Skeletal muscle tissue (tissue), 4 donors: ENCODE data around the gene SNRNP48. TPM values are rescaled to one million over a fixed set of nuclear protein-coding genes. Genes with fewer than 3 reads are reported as not detected.

ENCODE experiments used
- H3K27ac ChIP-seq: one replicate; pipeline ENCODE4 v1.7.0; 2013; ENCODE audit warnings: mild to moderate bottlenecking, low read depth, low read length, inconsistent platforms
- H3K27me3 ChIP-seq, 3 donors: one replicate each; pipeline ENCODE4 v1.7.0; 2013; ENCODE audit warnings: low read length in 3 of 3; ENCODE audit not compliant: control insufficient read depth in 3 of 3, insufficient read depth in 3 of 3
- H3K36me3 ChIP-seq, 3 donors: one replicate each; pipeline ENCODE4 v1.7.0; 2013; ENCODE audit warnings: low read length in 3 of 3; ENCODE audit not compliant: control insufficient read depth in 3 of 3, insufficient read depth in 3 of 3
- H3K4me1 ChIP-seq, 3 donors: one replicate each; pipeline ENCODE4 v1.7.0; 2013; ENCODE audit warnings: low read length in 3 of 3, mild to moderate bottlenecking in 3 of 3; ENCODE audit not compliant: control insufficient read depth in 3 of 3, insufficient read depth in 3 of 3
- H3K4me3 ChIP-seq, 3 donors: one replicate each; pipeline ENCODE4 v1.7.0; 2013; ENCODE audit warnings: low read length in 3 of 3
- H3K9ac ChIP-seq, 3 donors: one replicate each; pipeline ENCODE4 v1.7.0; 2013; ENCODE audit warnings: low read length in 3 of 3, mild to moderate bottlenecking in 3 of 3, moderate library complexity in 2 of 3, low read depth in 1 of 3
- H3K9me3 ChIP-seq, 3 donors: one replicate each; pipeline ENCODE4 v1.7.0; 2013; ENCODE audit warnings: low read length in 3 of 3; ENCODE audit not compliant: control insufficient read depth in 3 of 3
- total RNA-seq: library from RNA; depleted of rRNA; stranded (reverse); fragments of >200 nt; gene quantifications from one replicate; pipeline ENCODE4 v1.2.3, GENCODE V29; 2014
- donor health status: Osteomylitis.

Gene SNRNP48
- total RNA-seq, 1 donor from 2014 or later: 7.3 TPM

DNA sequence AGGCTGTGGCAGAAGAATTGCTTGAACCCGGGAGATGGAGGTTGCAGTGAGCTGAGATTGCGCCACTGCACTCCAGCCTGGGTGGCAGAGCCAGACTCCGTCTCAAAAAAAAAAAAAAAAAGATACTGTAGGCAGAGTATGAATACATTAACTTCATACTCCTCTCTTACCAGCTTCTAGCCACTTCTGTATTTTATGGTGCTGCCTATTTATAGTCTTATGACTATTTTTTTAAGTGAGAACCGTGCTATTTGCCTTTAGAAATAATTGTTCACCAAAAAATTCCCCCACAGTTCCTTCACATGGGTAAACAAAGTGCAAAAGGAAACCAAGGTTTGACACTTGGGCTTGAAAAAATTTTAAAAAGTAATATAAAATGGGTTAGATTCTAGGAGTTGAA, 1.5 kb upstream of the SNRNP48 start:
- Histone ChIP-seq H3K36me3 (peaks cover 0 to 4% (median 3%) of the 10 kb centered on the region in 3 donors), H3K9ac (no peak overlapping the region), H3K4me3 (no peak overlapping the region), H3K27me3 (no peaks in the 10 kb centered on the region), H3K4me1 (peaks cover 4 to 23% (median 8%) of the 10 kb centered on the region in 3 donors), H3K27ac (no peak overlapping the region), H3K9me3 (no peaks in the 10 kb centered on the region)

DNA sequence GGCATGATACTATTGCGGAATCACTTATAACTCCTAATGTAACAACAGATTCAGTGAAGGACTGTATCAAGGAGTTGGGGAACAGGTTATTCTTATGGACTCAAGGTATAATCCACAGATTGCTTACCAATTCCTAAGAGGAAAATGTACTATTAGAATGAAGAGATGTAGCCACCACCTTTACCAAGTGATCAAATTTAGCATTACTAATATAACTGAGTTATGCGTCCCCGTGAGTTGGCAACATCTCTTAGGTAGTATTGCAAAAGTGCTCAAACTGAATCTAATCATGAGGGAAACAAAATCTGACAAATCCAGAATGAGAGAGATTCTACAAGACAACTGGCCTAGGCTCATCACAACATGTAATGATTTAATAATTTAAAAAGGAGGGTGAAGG, 777 bp upstream of the SNRNP48 start:
- H3K27me3 ChIP-seq: no peaks in the 10 kb centered on the region
- no peak overlapping the region for H3K27ac ChIP-seq
- H3K4me3 ChIP-seq: peak overlapping the region in 1 of 3 donors; percentile 86
- H3K4me1 ChIP-seq: peaks cover 4 to 23% (median 8%) of the 10 kb centered on the region in 3 donors
- peak overlapping the region in 1 of 3 donors; percentile 79 for H3K9ac ChIP-seq
- peaks cover 0 to 6% (median 4%) of the 10 kb centered on the region in 3 donors for H3K36me3 ChIP-seq
- H3K9me3 ChIP-seq: no peaks in the 10 kb centered on the region

DNA sequence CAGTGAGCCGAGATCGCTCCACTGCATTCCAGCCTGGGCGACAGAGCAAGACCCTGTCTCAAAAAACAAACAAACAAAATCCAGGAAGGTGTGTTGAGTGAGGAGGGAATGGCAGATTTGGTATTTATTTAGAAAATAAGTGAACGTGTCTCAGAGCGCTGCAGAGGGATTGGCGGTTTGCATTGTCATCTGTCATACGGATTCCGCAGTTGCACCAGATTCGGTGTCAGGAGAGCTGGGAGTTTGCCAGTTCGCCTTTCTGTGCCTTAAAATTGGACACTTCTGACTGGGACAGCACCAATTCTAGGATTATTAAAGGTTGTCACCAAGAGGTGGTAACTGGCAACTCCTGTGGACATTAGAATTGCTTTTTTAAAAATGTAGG, 912 bp downstream of the SNRNP48 start:
- Histone ChIP-seq H3K36me3 (peaks cover 4 to 20% (median 17%) of the 10 kb centered on the region in 3 donors), H3K4me1 (peaks cover 4 to 23% (median 8%) of the 10 kb centered on the region in 3 donors), H3K9ac (peak overlapping the region; percentile 71 to 85 (median 79)), H3K27me3 (no peaks in the 10 kb centered on the region), H3K27ac (no peak overlapping the region), H3K4me3 (peak overlapping the region; percentile 81 to 88 (median 86)), H3K9me3 (no peaks in the 10 kb centered on the region)

DNA sequence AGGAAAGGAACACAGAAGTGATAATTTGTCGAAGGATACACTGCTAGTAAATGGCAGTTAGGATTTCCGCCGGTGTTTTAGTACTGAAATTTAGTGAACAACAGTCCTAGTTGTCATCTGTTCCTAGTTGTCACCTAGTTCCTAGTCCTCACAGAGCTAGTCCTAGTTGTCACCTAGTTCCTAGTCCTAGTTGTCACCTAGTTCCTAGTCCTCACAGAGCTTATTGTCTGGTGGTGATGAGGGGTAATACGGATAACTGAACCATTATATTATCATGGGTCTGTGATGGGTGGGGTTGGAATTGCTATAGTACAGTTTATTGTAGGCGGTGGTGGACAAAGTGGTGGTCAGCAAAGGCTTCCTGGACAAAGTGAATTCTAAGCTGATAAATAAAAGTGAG, 1.8 kb downstream of the SNRNP48 start:
- H3K36me3 ChIP-seq: peaks cover 4 to 24% (median 17%) of the 10 kb centered on the region in 3 donors
- peaks cover 4 to 23% (median 8%) of the 10 kb centered on the region in 3 donors for H3K4me1 ChIP-seq
- no peak overlapping the region for H3K27ac ChIP-seq
- H3K9ac ChIP-seq: no peak overlapping the region
- no peak overlapping the region for H3K4me3 ChIP-seq
- H3K9me3 ChIP-seq: no peaks in the 10 kb centered on the region
- H3K27me3 ChIP-seq: no peaks in the 10 kb centered on the region

DNA sequence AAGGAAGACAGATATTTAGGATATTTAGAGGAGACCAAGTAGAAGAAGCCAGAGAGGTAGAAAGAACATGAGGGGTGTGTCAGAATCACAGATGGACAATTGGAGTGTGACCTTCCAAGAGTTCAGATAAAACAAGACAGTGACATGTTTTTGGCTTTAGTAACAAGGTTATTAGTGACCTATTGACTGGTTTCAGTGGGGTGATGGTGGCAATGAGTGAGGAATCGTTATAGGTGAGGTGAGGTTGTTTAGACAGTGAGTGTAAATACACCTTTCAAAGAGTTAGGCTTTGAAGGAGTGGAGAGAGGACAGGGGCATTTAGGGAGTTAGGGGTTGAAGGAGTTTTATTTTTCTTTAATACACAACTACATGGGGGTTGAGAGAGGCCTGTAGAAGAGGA, 3.2 kb downstream of the SNRNP48 start:
- peaks cover 4 to 23% (median 8%) of the 10 kb centered on the region in 3 donors for H3K4me1 ChIP-seq
- H3K36me3 ChIP-seq: peaks cover 4 to 24% (median 17%) of the 10 kb centered on the region in 3 donors
- no peak overlapping the region for H3K27ac ChIP-seq

DNA sequence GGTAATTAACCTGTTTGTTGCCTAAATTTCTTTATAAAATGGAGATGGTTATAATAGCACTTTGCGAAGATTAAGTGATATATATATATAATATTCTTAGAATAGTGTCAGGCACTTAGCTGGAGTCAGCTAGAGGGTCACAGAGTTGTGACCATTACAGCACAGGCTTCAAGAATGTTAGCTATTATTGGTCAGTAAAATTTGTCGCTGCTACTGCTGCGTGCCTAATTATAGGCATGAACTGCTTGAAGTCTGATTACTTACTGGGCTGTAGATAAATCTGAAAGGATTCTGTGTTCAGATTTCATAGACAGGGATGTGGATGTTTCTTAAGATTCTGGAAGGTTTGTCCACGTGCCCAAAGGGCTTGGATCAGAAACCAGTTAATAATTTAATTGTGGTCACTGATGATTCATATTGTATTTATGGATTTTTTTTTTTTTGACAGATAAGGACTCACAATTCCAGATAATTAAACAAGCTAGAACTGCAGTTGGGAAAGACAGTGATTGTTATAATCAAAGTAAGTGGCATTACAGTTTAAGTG, 4.7 kb downstream of the SNRNP48 start:
- Histone ChIP-seq H3K9ac (no peak overlapping the region), H3K9me3 (no peaks in the 10 kb centered on the region), H3K27ac (no peak overlapping the region), H3K4me1 (peaks cover 4 to 16% (median 8%) of the 10 kb centered on the region in 3 donors), H3K27me3 (no peaks in the 10 kb centered on the region), H3K4me3 (no peak overlapping the region), H3K36me3 (peaks cover 4 to 24% (median 17%) of the 10 kb centered on the region in 3 donors)

More for the DNA sequence above, 3.2 kb downstream of the SNRNP48 start:
- Histone ChIP-seq H3K4me3 (no peak overlapping the region), H3K27me3 (no peaks in the 10 kb centered on the region), H3K9ac (no peak overlapping the region), H3K9me3 (no peaks in the 10 kb centered on the region)

DNA sequence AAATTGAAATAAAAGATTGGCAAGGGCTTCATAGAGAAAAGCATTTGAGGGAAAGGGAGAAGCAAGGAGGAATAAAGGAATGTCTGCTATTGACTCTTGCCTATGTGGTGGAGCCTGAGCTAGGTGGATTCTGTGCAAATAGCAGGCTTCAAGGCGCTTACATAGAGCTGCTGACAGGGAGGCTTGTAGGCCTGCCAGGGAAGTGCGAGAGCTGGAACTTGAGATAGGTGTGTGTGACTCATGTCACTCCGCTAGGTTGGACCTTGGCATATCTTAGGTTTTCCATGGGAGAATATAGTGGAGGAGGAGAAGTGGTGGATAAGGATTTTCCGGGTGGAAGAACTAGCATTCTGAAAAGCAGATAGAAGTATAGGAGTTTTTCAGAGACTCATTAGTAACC, 14.0 kb downstream of the SNRNP48 start:
- H3K9ac ChIP-seq: no peak overlapping the region
- H3K27ac ChIP-seq: no peak overlapping the region
- no peaks in the 10 kb centered on the region for H3K4me1 ChIP-seq
- peaks cover 43 to 62% (median 61%) of the 10 kb centered on the region in 3 donors for H3K36me3 ChIP-seq
- H3K9me3 ChIP-seq: no peaks in the 10 kb centered on the region
- no peak overlapping the region for H3K4me3 ChIP-seq
- H3K27me3 ChIP-seq: no peaks in the 10 kb centered on the region

DNA sequence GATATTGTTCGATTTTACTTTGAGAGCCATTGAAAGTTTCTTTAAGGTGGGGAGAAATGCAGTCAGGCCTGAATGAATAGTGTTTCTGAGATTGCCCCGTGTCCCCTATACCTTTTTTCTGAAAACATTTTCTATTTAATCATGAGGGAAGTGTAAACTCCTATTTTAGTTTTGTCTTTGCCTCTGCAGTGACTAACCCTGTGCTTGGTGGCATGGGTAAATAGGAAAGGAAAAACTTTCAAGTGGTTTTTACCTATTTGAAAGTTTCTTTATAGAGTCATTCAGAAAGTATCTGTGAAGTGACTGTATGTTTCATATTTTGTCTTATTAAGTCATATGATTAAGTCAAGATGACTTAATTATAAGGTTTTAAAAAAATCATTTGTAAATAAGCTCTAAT, 14.5 kb downstream of the SNRNP48 start:
- peaks cover 43 to 67% (median 61%) of the 10 kb centered on the region in 3 donors for H3K36me3 ChIP-seq
- H3K9me3 ChIP-seq: no peaks in the 10 kb centered on the region
- H3K27me3 ChIP-seq: no peaks in the 10 kb centered on the region
- no peaks in the 10 kb centered on the region for H3K4me1 ChIP-seq
- no peak overlapping the region for H3K4me3 ChIP-seq
- H3K27ac ChIP-seq: no peak overlapping the region
- H3K9ac ChIP-seq: no peak overlapping the region

DNA sequence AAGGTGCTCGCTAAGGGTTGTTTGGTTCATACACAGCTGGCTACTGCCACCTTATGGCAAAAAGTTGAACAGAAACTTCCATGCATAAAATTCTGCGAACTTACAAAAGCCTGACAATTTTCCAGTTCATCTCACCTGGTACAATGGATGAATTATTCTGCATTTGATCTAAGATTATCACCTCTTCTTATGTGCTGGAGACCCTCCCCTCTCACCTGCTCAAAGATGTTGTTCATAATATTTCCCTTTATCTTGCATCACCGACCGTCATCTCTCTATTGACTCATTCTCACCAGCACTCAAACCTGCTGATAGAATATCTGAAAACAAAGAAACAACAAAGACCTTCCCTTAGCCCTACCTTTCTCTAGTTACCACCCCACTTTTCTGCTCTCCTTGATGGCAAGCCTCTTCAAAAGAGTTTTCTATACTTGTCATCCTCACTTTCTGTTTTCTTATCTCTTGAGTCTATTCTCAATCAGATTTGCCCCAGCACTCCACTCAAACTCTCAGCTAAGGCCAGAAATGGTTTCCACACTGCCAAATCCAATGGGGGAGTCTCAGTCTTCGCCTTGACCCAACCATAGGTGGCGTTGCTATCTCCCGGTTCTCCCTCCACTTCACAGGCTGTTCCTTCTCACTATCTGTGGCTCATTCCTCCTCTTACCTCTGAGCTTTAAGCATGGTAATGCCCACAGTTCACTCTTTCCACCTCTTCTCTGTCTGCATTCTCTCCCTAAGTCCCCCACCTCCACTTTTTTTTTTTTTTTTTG, 25.8 kb downstream of the SNRNP48 start:
- Histone ChIP-seq H3K4me3 (peak overlapping the region in 2 of 3 donors; percentile 28 to 37), H3K27me3 (no peaks in the 10 kb centered on the region), H3K27ac (no peak overlapping the region), H3K9ac (no peak overlapping the region), H3K36me3 (peaks cover 7 to 17% (median 8%) of the 10 kb centered on the region in 3 donors), H3K9me3 (no peaks in the 10 kb centered on the region), H3K4me1 (peaks cover 0 to 3% (median 2%) of the 10 kb centered on the region in 3 donors)
